Type B pancreatic cell (in vitro differentiated cells): Measurements from ENCODE around the gene CCDC187. TPM values are rescaled to one million over a fixed set of nuclear protein-coding genes. Genes with fewer than 3 reads are reported as not detected.

ENCODE experiments used
- DNase-seq: peaks from one replicate; pipeline ENCODE4 v3.0.0; 2021; ENCODE audit warnings: mixed read lengths; ENCODE audit not compliant: unreplicated experiment; ENCODE audit errors: extremely low spot score
- H3K27ac Mint-ChIP-seq: 2 replicates; pipeline ENCODE4 v1.8.0; 2021; ENCODE audit warnings: mild to moderate bottlenecking, mixed read lengths
- H3K27me3 Mint-ChIP-seq: 2 replicates; pipeline ENCODE4 v1.8.0; 2021; ENCODE audit warnings: mixed read lengths
- H3K36me3 Mint-ChIP-seq: 2 replicates; pipeline ENCODE4 v1.8.0; 2021; ENCODE audit warnings: mixed read lengths
- H3K4me1 Mint-ChIP-seq: one replicate; pipeline ENCODE4 v1.8.0; 2021; ENCODE audit warnings: mixed read lengths; ENCODE audit not compliant: unreplicated experiment
- H3K4me3 Mint-ChIP-seq: 2 replicates; pipeline ENCODE4 v1.8.0; 2021; ENCODE audit warnings: mild to moderate bottlenecking, mixed read lengths
- H3K9me3 Mint-ChIP-seq: 2 replicates; pipeline ENCODE4 v1.8.0; 2021; ENCODE audit warnings: mixed read lengths
- total RNA-seq: library from RNA; stranded (reverse); gene quantifications from 2 replicates; pipeline ENCODE4 v1.2.1, GENCODE V29; 2021; ENCODE audit warnings: low replicate concordance
- TF ChIP-seq, protein P1 (sequence below): fragments of 200-600 bp; sonication (generic); conservative IDR thresholded peaks from 2 replicates; pipeline ENCODE4 v1.5.0; 2021; ENCODE audit warnings: antibody characterized with exemption, mild to moderate bottlenecking

The CCDC187 gene
- total RNA-seq, 1 donor from 2014 or later: 0.70 TPM

DNA sequence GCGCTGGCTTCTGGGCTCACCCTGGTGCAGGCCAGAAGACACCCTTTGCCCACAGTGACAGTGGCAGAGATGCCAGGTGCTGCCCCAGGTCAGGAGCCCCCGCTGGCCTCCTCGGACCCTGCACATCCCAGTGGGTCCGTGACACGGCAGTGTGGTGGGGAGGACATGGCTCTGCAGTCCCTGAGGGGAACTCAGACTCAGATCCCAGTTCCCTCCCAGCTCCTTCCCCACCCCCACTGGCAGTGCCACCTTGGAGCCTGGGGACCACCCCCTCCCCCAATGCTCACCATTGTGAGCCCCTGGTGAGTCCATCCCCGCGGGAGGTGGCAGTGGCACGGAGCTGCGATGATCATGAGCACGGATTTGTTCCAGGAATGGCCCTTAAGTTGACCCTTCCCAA, 562 bp upstream of the CCDC187 start:
- TF ChIP-seq, protein P1, sequence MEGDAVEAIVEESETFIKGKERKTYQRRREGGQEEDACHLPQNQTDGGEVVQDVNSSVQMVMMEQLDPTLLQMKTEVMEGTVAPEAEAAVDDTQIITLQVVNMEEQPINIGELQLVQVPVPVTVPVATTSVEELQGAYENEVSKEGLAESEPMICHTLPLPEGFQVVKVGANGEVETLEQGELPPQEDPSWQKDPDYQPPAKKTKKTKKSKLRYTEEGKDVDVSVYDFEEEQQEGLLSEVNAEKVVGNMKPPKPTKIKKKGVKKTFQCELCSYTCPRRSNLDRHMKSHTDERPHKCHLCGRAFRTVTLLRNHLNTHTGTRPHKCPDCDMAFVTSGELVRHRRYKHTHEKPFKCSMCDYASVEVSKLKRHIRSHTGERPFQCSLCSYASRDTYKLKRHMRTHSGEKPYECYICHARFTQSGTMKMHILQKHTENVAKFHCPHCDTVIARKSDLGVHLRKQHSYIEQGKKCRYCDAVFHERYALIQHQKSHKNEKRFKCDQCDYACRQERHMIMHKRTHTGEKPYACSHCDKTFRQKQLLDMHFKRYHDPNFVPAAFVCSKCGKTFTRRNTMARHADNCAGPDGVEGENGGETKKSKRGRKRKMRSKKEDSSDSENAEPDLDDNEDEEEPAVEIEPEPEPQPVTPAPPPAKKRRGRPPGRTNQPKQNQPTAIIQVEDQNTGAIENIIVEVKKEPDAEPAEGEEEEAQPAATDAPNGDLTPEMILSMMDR: no peak
- H3K9me3 Mint-ChIP-seq: no peaks in the 10 kb centered on the region
- H3K27ac Mint-ChIP-seq: no peak overlapping the region
- H3K27me3 Mint-ChIP-seq: no peaks in the 10 kb centered on the region
- no peaks in the 10 kb centered on the region for H3K36me3 Mint-ChIP-seq
- H3K4me1 Mint-ChIP-seq: no peaks in the 10 kb centered on the region
- no peak overlapping the region for H3K4me3 Mint-ChIP-seq
- DNase-seq: no peak

DNA sequence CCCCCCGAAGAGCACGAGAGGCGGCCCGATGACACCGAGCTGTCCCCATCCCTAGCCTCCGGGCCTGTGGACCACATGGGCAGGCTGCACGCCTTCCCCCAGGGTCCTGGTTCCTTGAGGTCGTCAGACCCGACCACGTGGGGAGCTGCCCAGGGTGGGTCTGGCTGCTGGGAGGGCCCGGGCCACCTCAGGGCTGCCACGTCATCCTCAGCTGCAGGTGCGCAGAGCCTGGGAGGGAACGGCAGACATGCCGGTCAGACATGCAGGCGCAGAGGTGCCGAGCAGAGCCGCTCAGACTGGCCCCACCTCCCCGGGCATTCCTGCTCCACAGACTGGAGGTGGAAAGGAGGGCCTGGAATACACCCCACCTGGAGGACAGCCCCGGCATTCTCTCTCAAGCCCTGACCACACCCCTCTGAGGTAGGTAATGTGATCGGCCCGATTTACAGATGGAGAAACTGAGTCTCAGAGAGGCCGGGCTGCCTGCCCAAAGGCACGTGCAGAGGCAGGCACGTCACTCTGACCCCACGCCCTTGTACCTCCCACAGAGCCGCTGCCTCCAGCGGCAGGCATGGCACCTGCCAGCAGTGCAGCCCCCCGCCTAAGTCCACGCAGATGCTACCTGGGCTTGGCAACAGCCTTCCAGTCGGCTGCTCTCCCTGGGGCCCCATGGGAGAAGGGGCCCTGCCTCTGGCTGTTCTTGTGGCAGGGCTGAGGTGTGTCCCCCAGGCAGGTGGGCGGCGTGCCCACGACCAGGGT, 649 bp downstream of the CCDC187 start:
- no peaks in the 10 kb centered on the region for H3K27me3 Mint-ChIP-seq
- no peak overlapping the region for H3K27ac Mint-ChIP-seq
- H3K36me3 Mint-ChIP-seq: no peaks in the 10 kb centered on the region
- no peaks in the 10 kb centered on the region for H3K4me1 Mint-ChIP-seq
- no peaks in the 10 kb centered on the region for H3K9me3 Mint-ChIP-seq
- no peak overlapping the region for H3K4me3 Mint-ChIP-seq
- no peak for DNase-seq
- TF ChIP-seq, protein P1: no peak

DNA sequence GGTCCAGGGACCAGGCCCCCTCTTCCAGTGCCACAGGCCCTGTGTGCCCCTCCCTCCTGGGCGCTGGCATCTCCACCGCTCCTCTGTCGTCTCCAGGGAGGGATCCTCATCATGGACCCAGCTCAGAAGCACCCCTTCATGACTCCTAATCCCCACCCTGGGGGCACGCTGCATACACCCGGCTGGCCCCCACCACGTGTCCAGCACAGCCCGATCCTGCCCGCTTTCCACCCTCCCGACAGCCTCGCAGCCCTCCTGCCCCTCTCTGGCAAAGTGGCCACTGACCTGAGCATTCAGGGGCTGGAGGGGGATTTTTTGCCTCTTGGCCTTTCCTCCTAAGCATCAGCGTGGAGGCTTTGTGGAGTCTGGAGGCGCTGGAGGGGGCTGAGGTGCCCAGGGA, 1.4 kb downstream of the CCDC187 start:
- H3K27ac Mint-ChIP-seq: no peak overlapping the region
- no peaks in the 10 kb centered on the region for H3K36me3 Mint-ChIP-seq
- H3K9me3 Mint-ChIP-seq: no peaks in the 10 kb centered on the region
- no peak for DNase-seq
- TF ChIP-seq, protein P1: no peak
- no peaks in the 10 kb centered on the region for H3K4me1 Mint-ChIP-seq
- no peak overlapping the region for H3K4me3 Mint-ChIP-seq
- peaks cover under 1% of the 10 kb centered on the region for H3K27me3 Mint-ChIP-seq

DNA sequence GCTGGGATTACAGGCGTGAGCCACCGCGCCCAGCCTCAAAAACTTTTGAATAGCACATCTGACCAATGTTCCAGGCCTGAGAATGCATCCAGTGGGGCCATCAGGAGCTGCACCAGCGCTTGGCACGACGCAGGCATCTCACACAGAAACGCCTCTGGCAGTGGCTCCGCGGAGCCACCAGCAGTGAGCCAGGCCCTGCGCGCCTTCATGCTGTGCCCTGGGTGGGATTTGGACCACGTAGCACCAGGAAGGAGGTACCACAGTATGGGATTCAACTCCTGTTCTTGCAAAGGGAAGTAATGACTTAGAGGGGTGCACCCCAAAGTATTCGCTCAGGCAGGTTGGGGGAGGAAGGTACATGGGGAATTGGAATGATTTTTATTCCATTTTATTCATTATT, 3.0 kb downstream of the CCDC187 start:
- Mint-ChIP-seq H3K27ac (no peak overlapping the region), H3K27me3 (peaks cover 4% of the 10 kb centered on the region), H3K36me3 (no peaks in the 10 kb centered on the region), H3K4me1 (no peaks in the 10 kb centered on the region), H3K9me3 (no peaks in the 10 kb centered on the region), H3K4me3 (no peak overlapping the region)
- no peak for DNase-seq
- TF ChIP-seq, protein P1: no peak

DNA sequence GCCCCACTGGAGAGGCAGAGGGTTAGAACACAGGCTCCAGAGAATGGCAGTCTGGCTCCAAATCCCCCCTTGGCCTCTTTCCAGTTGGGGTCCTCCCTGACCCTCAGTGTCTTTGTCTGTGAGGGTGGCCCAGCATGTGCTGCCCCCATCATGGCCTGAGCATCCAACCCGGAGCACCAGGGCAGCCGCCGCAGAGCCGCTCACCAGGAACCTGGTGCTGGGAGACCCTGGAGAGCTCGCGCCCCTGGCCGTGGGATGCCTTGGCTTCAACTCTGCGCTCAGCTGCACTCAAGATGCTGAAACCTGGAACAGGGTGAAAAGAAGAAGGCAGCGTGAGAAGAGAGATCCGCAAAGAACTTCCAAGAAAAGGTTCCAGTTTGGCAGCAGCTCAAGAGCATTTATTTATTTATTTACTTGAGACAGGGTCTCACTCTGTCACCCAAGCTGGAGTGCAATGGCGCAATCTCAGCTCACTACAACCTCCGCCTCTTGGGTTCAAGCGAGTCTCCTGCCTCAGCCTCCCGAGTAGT, 3.8 kb downstream of the CCDC187 start:
- TF ChIP-seq, protein P1: no peak
- Mint-ChIP-seq H3K27me3 (peaks cover 4% of the 10 kb centered on the region), H3K4me1 (no peaks in the 10 kb centered on the region), H3K36me3 (no peaks in the 10 kb centered on the region), H3K4me3 (no peak overlapping the region), H3K27ac (no peak overlapping the region), H3K9me3 (no peaks in the 10 kb centered on the region)
- no peak for DNase-seq
